HepG2 (cell line): Measurements from ENCODE around the gene ABCA2. TPM values are rescaled to one million over a fixed set of nuclear protein-coding genes. Genes with fewer than 3 reads are reported as not detected.

Source experiments
- ATAC-seq: fragments of 200-7000 bp; cut with Tn5 transposase; 3 replicates; pipeline ENCODE4 v1.9.1; 2020; ENCODE audit warnings: mild to moderate bottlenecking, moderate library complexity
- BruUV-seq: library from RNA; stranded (reverse); fragments of 400-500 nt; replicated peaks from 2 replicates; lab custom pipeline; 2021; lab: Mats Ljungman, UMichigan
- CTCF ChIA-PET: fragments of 300-600 bp; formaldehyde crosslinking; extraction: SDS; loops from one replicate; lab custom pipeline; 2021; ENCODE audit warnings: low total read pairs, inconsistent platforms, low intra/inter-chr PET ratio; lab: Yijun Ruan, JAX
- POLR2A ChIA-PET: fragments of 350-600 bp; sonication (Branson Sonifier 250); formaldehyde crosslinking; loops from one replicate; lab custom pipeline; 2020; ENCODE audit warnings: antibody characterized with exemption, inconsistent platforms; lab: Yijun Ruan, JAX
- DNase-seq: peaks from one replicate; pipeline ENCODE4 v3.0.0-alpha.2; 2015; ENCODE audit warnings: low spot score
- FAIRE-seq: peaks from 3 replicates; lab custom pipeline; 2011; peaks lifted over from hg19 to GRCh38; lab: Jason Lieb, UNC
- H2AFZ ChIP-seq: one replicate; pipeline ENCODE4 v1.6.1; 2011; ENCODE audit warnings: low read length, inconsistent platforms
- H3K27ac ChIP-seq: fragments of 300-600 bp; 3 replicates; pipeline ENCODE4 v1.8.0; 2011; ENCODE audit warnings: mixed run types, mild to moderate bottlenecking, mixed read lengths, low read length, inconsistent platforms; ENCODE audit not compliant: insufficient read depth; ENCODE audit errors: extremely low read length
- H3K27me3 ChIP-seq, 2 experiments: fragments of 200-600 bp in 1 of 2; 2 replicates in 1 of 2; 3 replicates in 1 of 2; pipeline versions ENCODE4 v1.6.0 to v1.8.0; 2011; ENCODE audit warnings: low read length in 2 of 2, mild to moderate bottlenecking in 2 of 2, moderate library complexity in 2 of 2, inconsistent platforms in 1 of 2; ENCODE audit not compliant: insufficient read depth in 2 of 2, control insufficient read depth in 1 of 2
- H3K36me3 ChIP-seq, 2 experiments: fragments of 200-600 bp in 1 of 2; replicated peaks in 1 of 2; 2 replicates in 1 of 2; 3 replicates in 1 of 2; pipeline versions ENCODE4 v1.5.1 to v1.8.0; 2011; ENCODE audit warnings: low read length in 2 of 2, inconsistent platforms in 1 of 2; ENCODE audit not compliant: insufficient read depth in 2 of 2, control insufficient read depth in 1 of 2
- H3K4me1 ChIP-seq: 2 replicates; pipeline ENCODE4 v1.5.1; 2012; ENCODE audit warnings: low read length, inconsistent platforms; ENCODE audit not compliant: insufficient read depth
- H3K4me2 ChIP-seq: 2 replicates; pipeline ENCODE4 v1.6.0; 2011; ENCODE audit warnings: low read depth, low read length, inconsistent platforms
- H3K4me3 ChIP-seq, 3 experiments: fragments of 200-600 bp in 1 of 3; sonication (generic), shearing (Covaris generic) in 1 of 3; replicated peaks in 1 of 3; 2 replicates each; pipeline ENCODE4 v1.5.1; 2011 to 2016; ENCODE audit warnings: low read length in 3 of 3, inconsistent platforms in 2 of 3, low read depth in 2 of 3, mild to moderate bottlenecking in 2 of 3, control low read depth in 1 of 3, mixed read lengths in 1 of 3; ENCODE audit not compliant: insufficient read depth in 1 of 3
- H3K79me2 ChIP-seq: one replicate; pipeline ENCODE4 v1.6.1; 2011; ENCODE audit warnings: low read length, inconsistent platforms; ENCODE audit not compliant: insufficient read depth
- H3K9ac ChIP-seq: 2 replicates; pipeline ENCODE4 v1.6.0; 2011; ENCODE audit warnings: mild to moderate bottlenecking, low read depth, low read length, inconsistent platforms; ENCODE audit not compliant: insufficient read depth
- H3K9me3 ChIP-seq: 2 replicates; pipeline ENCODE4 v1.5.1; 2012; ENCODE audit warnings: mild to moderate bottlenecking, low read length
- H4K20me1 ChIP-seq: 2 replicates; pipeline ENCODE4 v1.6.0; 2011; ENCODE audit warnings: inconsistent platforms, mild to moderate bottlenecking, low read length, moderate library complexity; ENCODE audit not compliant: insufficient read depth
- FOXA3 ChIP-seq: IDR thresholded peaks from 2 replicates; pipeline ENCODE4 v1.6.1; 2016; ENCODE audit warnings: missing genetic modification reagents, missing compliant biosample characterization
- HES4 ChIP-seq: sonication (generic); formaldehyde crosslinking; IDR thresholded peaks from 2 replicates; pipeline ENCODE4 v1.9.0; 2021; ENCODE audit warnings: mild to moderate bottlenecking, missing genetic modification reagents, borderline replicate concordance
- LCORL ChIP-seq, 2 experiments: fragments of 450-650 bp in 1 of 2; sonication (generic) in 1 of 2; formaldehyde crosslinking in 1 of 2; IDR thresholded peaks; 2 replicates each; pipeline versions ENCODE4 v1.5.0 to v1.6.1; 2017 to 2020; ENCODE audit warnings: antibody characterized with exemption in 1 of 2, missing genetic modification reagents in 1 of 2
- MAFG ChIP-seq: sonication (generic); formaldehyde crosslinking; IDR thresholded peaks from 2 replicates; pipeline ENCODE4 v1.5.1; 2020; ENCODE audit warnings: mild to moderate bottlenecking, missing genetic modification reagents
- MAZ ChIP-seq, 2 experiments: sonication (generic) in 1 of 2; formaldehyde crosslinking in 1 of 2; IDR thresholded peaks; 2 replicates each; pipeline versions ENCODE4 v1.5.0 to v1.6.1; 2012 to 2020; ENCODE audit warnings: low read depth in 2 of 2, mild to moderate bottlenecking in 2 of 2, borderline replicate concordance in 1 of 2, improper control_type of control experiment in 1 of 2, low read length in 1 of 2, missing genetic modification reagents in 1 of 2, moderate library complexity in 1 of 2
- SATB2 ChIP-seq: sonication (generic); formaldehyde crosslinking; IDR thresholded peaks from 2 replicates; pipeline ENCODE4 v1.5.0; 2020; ENCODE audit warnings: missing genetic modification reagents
- TAF15 ChIP-seq: fragments of 200-400 bp; formaldehyde crosslinking; IDR thresholded peaks from one replicate; pipeline ENCODE4 v1.6.1; 2018; ENCODE audit warnings: mild to moderate bottlenecking, low read depth, low read length; ENCODE audit not compliant: poor library complexity, severe bottlenecking
- TBL1XR1 ChIP-seq: fragments of 150-350 bp; IDR thresholded peaks from 2 replicates; pipeline ENCODE4 v1.6.1; 2014; ENCODE audit warnings: borderline replicate concordance, low read length; ENCODE audit not compliant: partially characterized antibody
- THAP11 ChIP-seq: IDR thresholded peaks from 2 replicates; pipeline ENCODE4 v1.6.1; 2016; ENCODE audit warnings: missing biosample characterization, missing genetic modification reagents
- WIZ ChIP-seq: sonication (generic); formaldehyde crosslinking; IDR thresholded peaks from 2 replicates; pipeline ENCODE4 v1.5.1; 2020; ENCODE audit warnings: mild to moderate bottlenecking, missing genetic modification reagents
- ZFP36L1 ChIP-seq: sonication (generic); formaldehyde crosslinking; IDR thresholded peaks from 2 replicates; pipeline ENCODE4 v1.8.0; 2022; ENCODE audit warnings: mild to moderate bottlenecking, missing genetic modification reagents, moderate library complexity
- ZNF20 ChIP-seq: sonication (generic); formaldehyde crosslinking; IDR thresholded peaks from 2 replicates; pipeline ENCODE4 v1.4.0; 2020; ENCODE audit warnings: mild to moderate bottlenecking, moderate library complexity, missing genetic modification reagents
- ZNF329 ChIP-seq: sonication (generic); formaldehyde crosslinking; IDR thresholded peaks from 2 replicates; pipeline ENCODE4 v1.9.0; 2021; ENCODE audit warnings: low read depth, mild to moderate bottlenecking, missing genetic modification reagents
- ZNF430 ChIP-seq: sonication (generic); formaldehyde crosslinking; IDR thresholded peaks from 2 replicates; pipeline ENCODE4 v1.9.0; 2021; ENCODE audit warnings: mild to moderate bottlenecking, missing genetic modification reagents
- ZNF550 ChIP-seq: sonication (generic); formaldehyde crosslinking; IDR thresholded peaks from 2 replicates; pipeline ENCODE4 v1.4.0; 2020; ENCODE audit warnings: mild to moderate bottlenecking, missing genetic modification reagents, borderline replicate concordance
- ZNF615 ChIP-seq: sonication (generic); formaldehyde crosslinking; IDR thresholded peaks from 2 replicates; pipeline ENCODE4 v1.5.0; 2020; ENCODE audit warnings: mild to moderate bottlenecking, missing genetic modification reagents, borderline replicate concordance
- ZNF713 ChIP-seq: sonication (generic); formaldehyde crosslinking; IDR thresholded peaks from 2 replicates; pipeline ENCODE4 v1.4.0; 2020; ENCODE audit warnings: mild to moderate bottlenecking, missing genetic modification reagents
- ZNF746 ChIP-seq: sonication (generic); formaldehyde crosslinking; IDR thresholded peaks from 2 replicates; pipeline ENCODE4 v1.8.0; 2022; ENCODE audit warnings: mild to moderate bottlenecking, missing genetic modification reagents
- ZNF891 ChIP-seq: sonication (generic); formaldehyde crosslinking; IDR thresholded peaks from 2 replicates; pipeline ENCODE4 v1.5.0; 2020; ENCODE audit warnings: mild to moderate bottlenecking, missing genetic modification reagents
- WGBS: methylation state at CpG from one replicate; pipeline ENCODE4 v1.1.6; 2017; ENCODE audit warnings: low lambda C conversion rate; 5-methylcytosine and 5-hydroxymethylcytosine counted together
- in situ Hi-C: cut with HindIII; loops from 2 replicates; pipeline ENCODE4 v1.10.0; 2017; ENCODE audit warnings: low pct_unique_long_range_greater_than_20kb; ENCODE audit not compliant: extremely low pct_ligation_motif_present
- intact Hi-C: fragments of 100-400 bp; cut with micrococcal nuclease; formaldehyde crosslinking; loops from one replicate; pipeline ENCODE4 v1.10.0; 2022; ENCODE audit not compliant: unreplicated experiment
- polyA plus RNA-seq, 8 experiments: library from polyadenylated mRNA; depleted of rRNA in 3 of 8; stranded (reverse) in 7 of 8; unstranded in 1 of 8; fragments of >200 nt; fragmentation: Illumina TruSeq in 4 of 8; extraction: Trizol in 4 of 8; gene quantifications; 2 replicates each; pipeline versions ENCODE4 v1.2.1 to v1.2.3, GENCODE V29; 2011 to 2016; ENCODE audit warnings: low read depth in 4 of 8, missing spikeins in 1 of 8, mixed read lengths in 1 of 8; ENCODE audit not compliant: insufficient read depth in 1 of 8
- total RNA-seq, 5 experiments: library from RNA; depleted of rRNA; stranded (reverse); fragments of >200 nt; fragmentation: Illumina TruSeq; extraction: Trizol; gene quantifications; 2 replicates each; pipeline ENCODE4 v1.2.3, GENCODE V29; 2016; ENCODE audit warnings: low read depth in 1 of 5
- TF ChIP-seq, protein P1 (sequence below): sonication (generic); formaldehyde crosslinking; IDR thresholded peaks from 2 replicates; pipeline ENCODE4 v1.5.0; 2020; ENCODE audit warnings: mild to moderate bottlenecking, low read depth, missing genetic modification reagents, borderline replicate concordance
- TF ChIP-seq, protein P2 (sequence below): IDR thresholded peaks from 2 replicates; pipeline ENCODE4 v1.6.1; 2016; ENCODE audit warnings: low read depth, borderline replicate concordance
- TF ChIP-seq, protein P3 (sequence below): sonication (generic); formaldehyde crosslinking; conservative IDR thresholded peaks from 2 replicates; pipeline ENCODE4 v1.8.0; 2022; ENCODE audit warnings: low read depth, missing genetic modification reagents

Gene ABCA2
- total and polyA plus RNA-seq, 2 of the 13 experiments (the other 11 are each of a cell fraction or from before 2014, with no cell fraction given), result 2.9 to 19.2 TPM

DNA sequence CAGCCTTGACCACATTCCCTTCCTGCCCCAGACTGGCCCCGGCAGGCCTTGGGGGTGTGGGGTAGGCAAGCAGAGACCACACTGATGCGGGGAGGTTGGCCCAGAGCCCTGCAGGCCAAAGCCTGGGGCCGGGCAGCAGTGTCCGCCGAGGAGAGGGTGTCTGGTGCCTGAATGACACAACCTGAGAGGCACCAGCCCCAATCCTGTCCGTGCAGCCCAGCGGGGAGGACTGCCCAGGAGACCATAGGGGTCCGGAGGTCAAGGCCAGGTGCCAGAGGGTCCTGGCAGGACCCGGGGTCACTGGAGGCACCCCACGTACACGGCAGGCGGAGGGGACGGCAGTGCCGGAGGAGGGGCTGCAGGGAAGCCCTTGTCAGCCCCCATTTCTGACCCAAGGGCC, 56.3 kb downstream of the ABCA2 start (continued):
- no peak; the same call in 1 of the 2 replicates for TF ChIP-seq ZNF891 (CRISPR knock-in tag)
- no peak for TF ChIP-seq THAP11
- no peak for TF ChIP-seq ZNF329 (CRISPR knock-in tag)
- no peak for TF ChIP-seq FOXA3
- no peak for TF ChIP-seq TAF15
- no peak for TF ChIP-seq MAFG (CRISPR knock-in tag)
- TF ChIP-seq ZNF430 (CRISPR knock-in tag), result no peak
- no peak for TF ChIP-seq MAZ (IDR thresholded peaks at IDR 0.05; ENCODE audit: borderline replicate concordance, low read depth, low read length)
- TF ChIP-seq MAZ (CRISPR knock-in tag; IDR thresholded peaks at IDR 0.05; ENCODE audit: low read depth), result no peak
- TF ChIP-seq ZNF746, result no peak
- no peak for TF ChIP-seq LCORL (IDR thresholded peaks at IDR 0.05)
- TF ChIP-seq LCORL (CRISPR knock-in tag; IDR thresholded peaks at IDR 0.05), result no peak
- TF ChIP-seq ZFP36L1 (CRISPR knock-in tag), result no peak
- no peak for TF ChIP-seq ZNF713 (CRISPR knock-in tag)
- TF ChIP-seq ZNF550 (CRISPR knock-in tag), result no peak

DNA sequence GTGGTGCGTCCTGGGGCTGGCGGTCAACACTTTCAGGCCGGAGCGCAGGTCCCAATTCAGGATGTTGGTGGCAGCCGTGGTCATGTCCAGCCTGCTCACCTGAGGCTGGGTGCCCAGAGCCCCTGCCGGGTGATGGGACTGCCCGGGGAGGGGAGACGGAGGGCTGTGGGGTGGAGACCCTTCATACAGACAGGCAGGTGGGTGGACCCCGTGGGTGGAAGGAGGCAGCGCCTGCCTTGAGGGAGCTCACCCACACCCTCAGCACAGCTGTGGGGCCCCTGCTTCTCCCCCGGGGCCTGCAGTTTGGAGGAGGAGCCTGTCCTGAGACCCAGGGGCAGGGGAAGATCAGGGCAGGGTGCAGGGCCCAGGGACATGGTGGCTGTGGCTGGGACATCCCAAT, 57.7 kb downstream of the ABCA2 start:
- no CpG with 5 or more reads among the region's 11 CpGs for WGBS

More for the DNA sequence above, 57.7 kb downstream of the ABCA2 start:
- no peaks in the 10 kb centered on the region for H3K36me3 ChIP-seq
- no peak overlapping the region for H2AFZ ChIP-seq
- H3K27ac ChIP-seq, result no peak overlapping the region
- no TSS peak for BruUV-seq
- H3K79me2 ChIP-seq, result no peaks in the 10 kb centered on the region
- intact Hi-C loops (no loop called here), in situ Hi-C loops (no loop called here)
- no peak overlapping the region for H3K4me3 ChIP-seq
- H3K27me3 ChIP-seq, result peaks cover 27 to 74% of the 10 kb centered on the region in 2 experiments
- ChIA-PET POLR2A (interaction anchor here (1.2 kb wide), 1 partner anchor 22 kb away, joined by 5 read pairs; no protein-coding TSS in a partner anchor), CTCF (no interaction called here)
- peaks cover 49% of the 10 kb centered on the region for H3K4me1 ChIP-seq
- no peak overlapping the region for H3K4me2 ChIP-seq
- no peaks in the 10 kb centered on the region for H4K20me1 ChIP-seq
- ATAC-seq, result no peak
- no peaks in the 10 kb centered on the region for H3K9me3 ChIP-seq
- DNase-seq, result no peak
- TF ChIP-seq, protein P1, sequence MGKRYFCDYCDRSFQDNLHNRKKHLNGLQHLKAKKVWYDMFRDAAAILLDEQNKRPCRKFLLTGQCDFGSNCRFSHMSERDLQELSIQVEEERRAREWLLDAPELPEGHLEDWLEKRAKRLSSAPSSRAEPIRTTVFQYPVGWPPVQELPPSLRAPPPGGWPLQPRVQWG (CRISPR knock-in tag), result no peak
- TF ChIP-seq ZNF615 (no peak), HES4 (CRISPR knock-in tag) (no peak), WIZ (no peak), TBL1XR1 (no peak), ZNF20 (no peak), SATB2 (CRISPR knock-in tag) (no peak)
- TF ChIP-seq, protein P2, sequence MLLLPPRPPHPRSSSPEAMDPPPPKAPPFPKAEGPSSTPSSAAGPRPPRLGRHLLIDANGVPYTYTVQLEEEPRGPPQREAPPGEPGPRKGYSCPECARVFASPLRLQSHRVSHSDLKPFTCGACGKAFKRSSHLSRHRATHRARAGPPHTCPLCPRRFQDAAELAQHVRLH (CRISPR knock-in tag), result no peak
- TF ChIP-seq, protein P3, sequence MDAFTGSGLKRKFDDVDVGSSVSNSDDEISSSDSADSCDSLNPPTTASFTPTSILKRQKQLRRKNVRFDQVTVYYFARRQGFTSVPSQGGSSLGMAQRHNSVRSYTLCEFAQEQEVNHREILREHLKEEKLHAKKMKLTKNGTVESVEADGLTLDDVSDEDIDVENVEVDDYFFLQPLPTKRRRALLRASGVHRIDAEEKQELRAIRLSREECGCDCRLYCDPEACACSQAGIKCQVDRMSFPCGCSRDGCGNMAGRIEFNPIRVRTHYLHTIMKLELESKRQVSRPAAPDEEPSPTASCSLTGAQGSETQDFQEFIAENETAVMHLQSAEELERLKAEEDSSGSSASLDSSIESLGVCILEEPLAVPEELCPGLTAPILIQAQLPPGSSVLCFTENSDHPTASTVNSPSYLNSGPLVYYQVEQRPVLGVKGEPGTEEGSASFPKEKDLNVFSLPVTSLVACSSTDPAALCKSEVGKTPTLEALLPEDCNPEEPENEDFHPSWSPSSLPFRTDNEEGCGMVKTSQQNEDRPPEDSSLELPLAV (CRISPR knock-in tag), result no peak
- TF ChIP-seq, all 625 proteins: peak for 0
- FAIRE-seq, result no peak
- H3K9ac ChIP-seq, result no peak overlapping the region
